IMR-90 (cell line): ENCODE results near the gene MBLAC2. TPM values are rescaled to one million over a fixed set of nuclear protein-coding genes. Genes with fewer than 3 reads are reported as not detected.
A peak's percentile ranks its signal among the peaks of the same experiment; 100 is the strongest.

ENCODE experiments used
- ATAC-seq: fragments of 200-7000 bp; cut with Tn5 transposase; 2 replicates; pipeline ENCODE4 v1.9.1; 2020; ENCODE audit warnings: low read depth, mild to moderate bottlenecking, moderate library complexity
- BruUV-seq: library from RNA; stranded (reverse); fragments of 400-500 nt; replicated peaks from 2 replicates; lab custom pipeline; 2021; lab: Mats Ljungman, UMichigan
- CTCF ChIA-PET: fragments of 300-600 bp; formaldehyde crosslinking; extraction: SDS; loops from one replicate; lab custom pipeline; 2021; ENCODE audit warnings: antibody characterized with exemption; lab: Yijun Ruan, JAX
- POLR2A ChIA-PET: fragments of 300-600 bp; sonication (Branson Sonifier 250); formaldehyde crosslinking; loops from one replicate; lab custom pipeline; 2022; ENCODE audit warnings: antibody characterized with exemption; ENCODE audit not compliant: unreplicated experiment; lab: Charles Lee
- DNase-seq: peaks from one replicate; pipeline ENCODE4 v3.0.0; 2013
- H2AFZ ChIP-seq: replicated peaks from 2 replicates; pipeline ENCODE3; 2013; ENCODE audit warnings: low read length, mild to moderate bottlenecking; ENCODE audit not compliant: poor library complexity
- H2AK5ac ChIP-seq: 2 replicates; pipeline ENCODE4 v1.6.1; 2013; ENCODE audit warnings: low read depth, low read length, inconsistent platforms
- H2AK9ac ChIP-seq: replicated peaks from 2 replicates; pipeline ENCODE3; 2013; ENCODE audit warnings: mild to moderate bottlenecking, low read depth, low read length, moderate library complexity; ENCODE audit not compliant: poor library complexity
- H2BK120ac ChIP-seq: 2 replicates; pipeline ENCODE4 v1.6.1; 2013; ENCODE audit warnings: low read depth, low read length, inconsistent platforms
- H2BK15ac ChIP-seq: 3 replicates; pipeline ENCODE4 v1.6.1; 2013; ENCODE audit warnings: low read depth, low read length, inconsistent platforms
- H2BK20ac ChIP-seq: 2 replicates; pipeline ENCODE4 v1.6.1; 2013; ENCODE audit warnings: low read depth, mild to moderate bottlenecking, inconsistent platforms, low read length, moderate library complexity
- H2BK5ac ChIP-seq: 2 replicates; pipeline ENCODE4 v1.6.1; 2013; ENCODE audit warnings: mild to moderate bottlenecking, low read depth, low read length, inconsistent platforms; ENCODE audit not compliant: poor library complexity, severe bottlenecking
- H3K14ac ChIP-seq: replicated peaks from 2 replicates; pipeline ENCODE4 v1.6.1; 2013; ENCODE audit warnings: low read depth, low read length, inconsistent platforms
- H3K18ac ChIP-seq: 2 replicates; pipeline ENCODE4 v1.6.1; 2013; ENCODE audit warnings: low read depth, low read length, control low read depth
- H3K23ac ChIP-seq: 2 replicates; pipeline ENCODE4 v1.6.1; 2013; ENCODE audit warnings: low read depth, low read length, inconsistent platforms
- H3K27ac ChIP-seq: 2 replicates; pipeline ENCODE4 v1.5.1; 2013; ENCODE audit warnings: mild to moderate bottlenecking, control low read depth, low read length; ENCODE audit not compliant: insufficient read depth
- H3K27me3 ChIP-seq: 2 replicates; pipeline ENCODE4 v1.6.1; 2013; ENCODE audit warnings: low read length; ENCODE audit not compliant: control insufficient read depth, insufficient read depth
- H3K36me3 ChIP-seq: 2 replicates; pipeline ENCODE4 v1.6.1; 2013; ENCODE audit warnings: low read length, mixed read lengths; ENCODE audit not compliant: control insufficient read depth, insufficient read depth
- H3K4ac ChIP-seq: 2 replicates; pipeline ENCODE4 v1.6.1; 2013; ENCODE audit warnings: low read depth, low read length, inconsistent platforms
- H3K4me1 ChIP-seq: 2 replicates; pipeline ENCODE4 v1.6.1; 2013; ENCODE audit warnings: low read length, mixed read lengths; ENCODE audit not compliant: control insufficient read depth, insufficient read depth
- H3K4me2 ChIP-seq: 2 replicates; pipeline ENCODE4 v1.6.1; 2013; ENCODE audit warnings: low read depth, mild to moderate bottlenecking, control low read depth, low read length, moderate library complexity
- H3K4me3 ChIP-seq: 2 replicates; pipeline ENCODE4 v1.5.1; 2013; ENCODE audit warnings: low read depth, mild to moderate bottlenecking, control low read depth, low read length, moderate library complexity; ENCODE audit not compliant: insufficient read depth
- H3K56ac ChIP-seq: 2 replicates; pipeline ENCODE4 v1.6.1; 2013; ENCODE audit warnings: low read length, inconsistent platforms; ENCODE audit not compliant: insufficient read depth; ENCODE audit errors: extremely low read depth
- H3K79me1 ChIP-seq, 2 experiments: 2 replicates each; pipeline ENCODE4 v1.6.1; 2013; ENCODE audit warnings: low read length in 2 of 2, inconsistent platforms in 1 of 2, low read depth in 1 of 2
- H3K9ac ChIP-seq: 2 replicates; pipeline ENCODE4 v1.6.1; 2013; ENCODE audit warnings: low read depth, low read length, control low read depth
- H3K9me1 ChIP-seq: 2 replicates; pipeline ENCODE4 v1.6.1; 2013; ENCODE audit warnings: low read length, inconsistent platforms; ENCODE audit not compliant: insufficient read depth
- H3K9me3 ChIP-seq: 2 replicates; pipeline ENCODE4 v1.6.1; 2013; ENCODE audit warnings: low read length; ENCODE audit not compliant: control insufficient read depth, insufficient read depth
- H4K20me1 ChIP-seq: 2 replicates; pipeline ENCODE4 v1.6.1; 2013; ENCODE audit warnings: low read length, inconsistent platforms; ENCODE audit not compliant: insufficient read depth
- H4K5ac ChIP-seq: 2 replicates; pipeline ENCODE4 v1.6.1; 2013; ENCODE audit warnings: mild to moderate bottlenecking, low read depth, low read length, control low read depth
- H4K8ac ChIP-seq, 2 experiments: 2 replicates each; pipeline ENCODE4 v1.6.1; 2013; ENCODE audit warnings: low read depth in 2 of 2, low read length in 2 of 2, control low read depth in 1 of 2, inconsistent platforms in 1 of 2
- H4K91ac ChIP-seq: 2 replicates; pipeline ENCODE4 v1.6.1; 2013; ENCODE audit warnings: low read depth, low read length, inconsistent platforms; ENCODE audit not compliant: insufficient read depth
- BHLHE40 ChIP-seq: fragments of 150-350 bp; IDR thresholded peaks from 2 replicates; pipeline ENCODE4 v1.6.1; 2016; ENCODE audit warnings: mild to moderate bottlenecking, low read depth, low read length
- CEBPB ChIP-seq: IDR thresholded peaks from 2 replicates; pipeline ENCODE4 v1.6.1; 2012; ENCODE audit warnings: low read depth, low read length, improper control_type of control experiment
- CHD1 ChIP-seq: IDR thresholded peaks from 2 replicates; pipeline ENCODE4 v1.6.1; 2012; ENCODE audit warnings: low read depth, low read length, improper control_type of control experiment
- CTCF ChIP-seq: conservative IDR thresholded peaks from 2 replicates; pipeline ENCODE4 v1.5.1; 2012; ENCODE audit warnings: mild to moderate bottlenecking, low read depth, low read length, improper control_type of control experiment
- FOS ChIP-seq: fragments of 150-350 bp; IDR thresholded peaks from 2 replicates; pipeline ENCODE4 v1.6.1; 2016; ENCODE audit warnings: low read depth, low read length
- MAFK ChIP-seq: IDR thresholded peaks from 2 replicates; pipeline ENCODE4 v1.6.1; 2012; ENCODE audit warnings: low read depth, low read length, improper control_type of control experiment
- MAZ ChIP-seq: IDR thresholded peaks from 2 replicates; pipeline ENCODE4 v1.6.1; 2012; ENCODE audit warnings: low read depth, mild to moderate bottlenecking, low read length, improper control_type of control experiment, moderate library complexity, borderline replicate concordance
- MXI1 ChIP-seq: IDR thresholded peaks from 2 replicates; pipeline ENCODE4 v1.6.1; 2012; ENCODE audit warnings: low read depth, mild to moderate bottlenecking, low read length, moderate library complexity, borderline replicate concordance
- NFE2L2 ChIP-seq: fragments of 150-350 bp; IDR thresholded peaks from 2 replicates; pipeline ENCODE4 v1.6.1; 2016; ENCODE audit warnings: low read depth, mild to moderate bottlenecking, low read length
- POLR2A ChIP-seq: IDR thresholded peaks from 2 replicates; pipeline ENCODE4 v1.6.1; 2012; ENCODE audit warnings: mild to moderate bottlenecking, low read depth, low read length
- RAD21 ChIP-seq: IDR thresholded peaks from 2 replicates; pipeline ENCODE4 v1.6.1; 2012; ENCODE audit warnings: low read length, improper control_type of control experiment
- RCOR1 ChIP-seq: IDR thresholded peaks from 2 replicates; pipeline ENCODE4 v1.6.1; 2012; ENCODE audit warnings: mild to moderate bottlenecking, low read length, improper control_type of control experiment; ENCODE audit not compliant: insufficient replicate concordance
- RFX5 ChIP-seq: IDR thresholded peaks from 2 replicates; pipeline ENCODE4 v1.8.0; 2012; ENCODE audit warnings: low read depth, mild to moderate bottlenecking, low read length, moderate library complexity
- SMC3 ChIP-seq: fragments of 150-350 bp; IDR thresholded peaks from 2 replicates; pipeline ENCODE4 v1.6.1; 2016; ENCODE audit warnings: low read depth, mild to moderate bottlenecking, antibody characterized with exemption, low read length, moderate library complexity
- WGBS, 2 experiments: methylation state at CpG; one replicate each; pipeline versions ENCODE4 v1.1.5 to v1.1.7; 2013; ENCODE audit warnings: missing lambda C conversion rate in 2 of 2; ENCODE audit not compliant: insufficient read length in 1 of 2; ENCODE audit errors: extremely low coverage in 2 of 2; 5-methylcytosine and 5-hydroxymethylcytosine counted together
- dilution Hi-C: fragments of 300-500 bp; cut with HindIII; formaldehyde crosslinking; loops from one replicate; pipeline ENCODE4 v1.14.3; 2018; ENCODE audit warnings: low sequenced_read_pairs; ENCODE audit not compliant: unreplicated experiment
- in situ Hi-C: fragments of 300-500 bp; cut with MboI; formaldehyde crosslinking; loops from 3 replicates; pipeline ENCODE4 v1.14.3; 2019; ENCODE audit warnings: low sequenced_read_pairs, inconsistent platforms, mixed read lengths
- intact Hi-C: fragments of 100-400 bp; cut with micrococcal nuclease; formaldehyde crosslinking; loops from 2 replicates; pipeline ENCODE4 v1.10.0; 2022
- polyA plus RNA-seq, 3 experiments: library from polyadenylated mRNA; depleted of rRNA; stranded (reverse); fragments of >200 nt; gene quantifications; 2 replicates each; pipeline ENCODE4 v1.2.3, GENCODE V29; 2012; ENCODE audit warnings: low replicate concordance in 1 of 3
- total RNA-seq: library from RNA; depleted of rRNA; stranded (reverse); fragments of >200 nt; gene quantifications from 2 replicates; pipeline ENCODE4 v1.2.3, GENCODE V29; 2012
- TF ChIP-seq, protein P1 (sequence below): fragments of 150-350 bp; IDR thresholded peaks from 2 replicates; pipeline ENCODE4 v1.6.1; 2017; ENCODE audit warnings: mild to moderate bottlenecking, antibody characterized with exemption, low read length, low read depth
- TF ChIP-seq, protein P2 (sequence below): fragments of 150-350 bp; IDR thresholded peaks from 2 replicates; pipeline ENCODE4 v1.6.1; 2016; ENCODE audit warnings: low read depth, mild to moderate bottlenecking, low read length, moderate library complexity, borderline replicate concordance

Gene MBLAC2
- total and polyA plus RNA-seq, 2 of the 4 experiments (the other 2 are of a cell fraction): 3.0 to 3.2 TPM

GRCh38 chr5:90434116-90434714, 40.4 kb downstream of the MBLAC2 start:
- H3K4ac ChIP-seq: no peak overlapping the region
- no peak overlapping the region for H4K5ac ChIP-seq
- no peaks in the 10 kb centered on the region for H3K4me1 ChIP-seq
- no peak overlapping the region for H2BK120ac ChIP-seq
- peak; percentile 85 for ATAC-seq
- no peak overlapping the region for H3K18ac ChIP-seq
- no TSS peak for BruUV-seq
- no peaks in the 10 kb centered on the region for H3K79me1 ChIP-seq
- intact Hi-C loops (loop anchor here (5.0 kb wide), 2 partner anchors 167 to 1707 kb away; no protein-coding TSS in a partner anchor), dilution Hi-C loops (no loop called here), in situ Hi-C loops (loop anchor here (10.0 kb wide), 1 partner anchor 101 kb away; no protein-coding TSS in a partner anchor)
- peak; percentile 45 for DNase-seq
- POLR2A ChIA-PET: no interaction called here
- no peak for TF ChIP-seq CHD1
- TF ChIP-seq, protein P1, sequence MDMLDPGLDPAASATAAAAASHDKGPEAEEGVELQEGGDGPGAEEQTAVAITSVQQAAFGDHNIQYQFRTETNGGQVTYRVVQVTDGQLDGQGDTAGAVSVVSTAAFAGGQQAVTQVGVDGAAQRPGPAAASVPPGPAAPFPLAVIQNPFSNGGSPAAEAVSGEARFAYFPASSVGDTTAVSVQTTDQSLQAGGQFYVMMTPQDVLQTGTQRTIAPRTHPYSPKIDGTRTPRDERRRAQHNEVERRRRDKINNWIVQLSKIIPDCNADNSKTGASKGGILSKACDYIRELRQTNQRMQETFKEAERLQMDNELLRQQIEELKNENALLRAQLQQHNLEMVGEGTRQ: no peak
- peak; percentile 77 for TF ChIP-seq RAD21
- TF ChIP-seq, protein P2, sequence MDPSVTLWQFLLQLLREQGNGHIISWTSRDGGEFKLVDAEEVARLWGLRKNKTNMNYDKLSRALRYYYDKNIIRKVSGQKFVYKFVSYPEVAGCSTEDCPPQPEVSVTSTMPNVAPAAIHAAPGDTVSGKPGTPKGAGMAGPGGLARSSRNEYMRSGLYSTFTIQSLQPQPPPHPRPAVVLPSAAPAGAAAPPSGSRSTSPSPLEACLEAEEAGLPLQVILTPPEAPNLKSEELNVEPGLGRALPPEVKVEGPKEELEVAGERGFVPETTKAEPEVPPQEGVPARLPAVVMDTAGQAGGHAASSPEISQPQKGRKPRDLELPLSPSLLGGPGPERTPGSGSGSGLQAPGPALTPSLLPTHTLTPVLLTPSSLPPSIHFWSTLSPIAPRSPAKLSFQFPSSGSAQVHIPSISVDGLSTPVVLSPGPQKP: no peak
- no peak for TF ChIP-seq RFX5
- TF ChIP-seq MXI1: no peak
- TF ChIP-seq CTCF: peak; percentile 65
- no peak for TF ChIP-seq BHLHE40
- no peak for TF ChIP-seq NFE2L2
- TF ChIP-seq FOS: no peak
- no peak for TF ChIP-seq POLR2A
- no peak for TF ChIP-seq RCOR1
- peak; percentile 18; the same call in 1 of the 2 replicates for TF ChIP-seq SMC3
- no peak for TF ChIP-seq MAFK
- TF ChIP-seq CEBPB: no peak
- TF ChIP-seq MAZ: no peak
- peaks cover 1% of the 10 kb centered on the region for H3K27me3 ChIP-seq
- no peak overlapping the region for H3K4me2 ChIP-seq
- H3K9ac ChIP-seq: no peak overlapping the region
- no peak overlapping the region for H2BK5ac ChIP-seq
- H3K36me3 ChIP-seq: no peaks in the 10 kb centered on the region
- H2BK20ac ChIP-seq: no peak overlapping the region
- H3K23ac ChIP-seq: no peak overlapping the region
- H3K9me1 ChIP-seq: no peaks in the 10 kb centered on the region
- H4K20me1 ChIP-seq: no peaks in the 10 kb centered on the region
- no peak overlapping the region for H2AK9ac ChIP-seq
- H3K14ac ChIP-seq: no peak overlapping the region
- no peak overlapping the region for H2AFZ ChIP-seq
- no peaks in the 10 kb centered on the region for H3K9me3 ChIP-seq
- no peak overlapping the region for H3K4me3 ChIP-seq
- no peak overlapping the region for H3K56ac ChIP-seq
- no peak overlapping the region for H3K27ac ChIP-seq
- H4K8ac ChIP-seq: no peak overlapping the region
- CTCF ChIA-PET: interaction anchor here (1.6 kb wide), 1 partner anchor 12 kb away, joined by 4 read pairs; no protein-coding TSS in a partner anchor
- no peak overlapping the region for H2AK5ac ChIP-seq
- no peak overlapping the region for H2BK15ac ChIP-seq
- H4K91ac ChIP-seq: no peak overlapping the region
- WGBS, 2 experiments: no CpG with 5 or more reads among the region's 5 CpGs
